Hepatocyte (in vitro differentiated cells): ENCODE results near the gene GOLGA3. TPM values are rescaled to one million over a fixed set of nuclear protein-coding genes. Genes with fewer than 3 reads are reported as not detected.
"Not testable (repeated sequence)": the region's sequence is repeated elsewhere in the genome, so short reads cannot be mapped to it uniquely, and the experiment has no call there.

Experiments
- DNase-seq: peaks from one replicate; pipeline ENCODE4 v3.0.0-alpha.2; 2016; ENCODE audit warnings: low spot score
- H2AFZ ChIP-seq: fragments of 200-600 bp; sonication (generic); 2 replicates; pipeline ENCODE4 v1.6.0; 2016; ENCODE audit warnings: antibody characterized with exemption, mild to moderate bottlenecking
- H3K27ac ChIP-seq: fragments of 200-600 bp; sonication (generic); 2 replicates; pipeline ENCODE4 v1.5.1; 2016; ENCODE audit warnings: mild to moderate bottlenecking
- H3K27me3 ChIP-seq: fragments of 200-600 bp; sonication (generic); 2 replicates; pipeline ENCODE4 v1.6.1; 2016
- H3K36me3 ChIP-seq: fragments of 200-600 bp; sonication (generic); replicated peaks from 2 replicates; pipeline ENCODE4 v1.5.1; 2016; ENCODE audit warnings: low read depth; ENCODE audit not compliant: insufficient read depth
- H3K4me1 ChIP-seq: fragments of 200-600 bp; sonication (generic); 2 replicates; pipeline ENCODE4 v1.5.1; 2016; ENCODE audit warnings: mild to moderate bottlenecking, moderate library complexity; ENCODE audit not compliant: insufficient read depth
- H3K4me2 ChIP-seq: fragments of 200-600 bp; sonication (generic); 2 replicates; pipeline ENCODE4 v1.6.0; 2016
- H3K4me3 ChIP-seq: fragments of 200-600 bp; sonication (generic); 2 replicates; pipeline ENCODE4 v1.5.1; 2016; ENCODE audit warnings: mild to moderate bottlenecking
- H3K79me2 ChIP-seq: fragments of 200-600 bp; sonication (generic); 2 replicates; pipeline ENCODE4 v1.6.0; 2017; ENCODE audit warnings: mild to moderate bottlenecking
- H3K9me2 ChIP-seq: fragments of 200-600 bp; sonication (generic); replicated peaks from 2 replicates; pipeline ENCODE4 v1.6.0; 2017; ENCODE audit warnings: mild to moderate bottlenecking; ENCODE audit not compliant: insufficient read depth
- H3K9me3 ChIP-seq: fragments of 200-600 bp; sonication (generic); 2 replicates; pipeline ENCODE4 v1.5.1; 2016; ENCODE audit warnings: low read depth, mild to moderate bottlenecking
- H4K20me1 ChIP-seq: fragments of 200-600 bp; sonication (generic); 2 replicates; pipeline ENCODE4 v1.6.0; 2016; ENCODE audit warnings: mild to moderate bottlenecking; ENCODE audit not compliant: insufficient read depth, poor library complexity, severe bottlenecking
- CTCF ChIP-seq: fragments of 200-600 bp; sonication (generic); IDR thresholded peaks from 2 replicates; pipeline ENCODE4 v1.5.1; 2016; ENCODE audit warnings: antibody characterized with exemption, mild to moderate bottlenecking; ENCODE audit not compliant: poor library complexity
- EZH2 ChIP-seq: fragments of 200-600 bp; sonication (generic); IDR thresholded peaks from 2 replicates; pipeline ENCODE4 v1.6.1; 2016; ENCODE audit warnings: antibody characterized with exemption, mild to moderate bottlenecking, borderline replicate concordance
- EZH2phosphoT487 ChIP-seq: fragments of 200-600 bp; sonication (generic); IDR thresholded peaks from one replicate; pipeline ENCODE4 v1.6.1; 2018; ENCODE audit warnings: antibody characterized with exemption, mild to moderate bottlenecking, low read depth, moderate library complexity; ENCODE audit not compliant: unreplicated experiment, severe bottlenecking
- WGBS: methylation state at CpG from one replicate; pipeline ENCODE4 v1.1.6; 2016; ENCODE audit warnings: low lambda C conversion rate; ENCODE audit errors: missing lambda C conversion rate; 5-methylcytosine and 5-hydroxymethylcytosine counted together
- polyA plus RNA-seq: library from polyadenylated mRNA; unstranded; fragments of >200 nt; fragmentation: Nextera tagmentation; extraction: Ambion mirVana; gene quantifications from 2 replicates; pipeline ENCODE4 v1.2.1, GENCODE V29; 2016
- total RNA-seq: library from RNA; depleted of rRNA; stranded (reverse); fragments of >200 nt; gene quantifications from 2 replicates; pipeline ENCODE4 v1.2.3, GENCODE V29; 2014

The GOLGA3 gene
- total and polyA plus RNA-seq, 2 experiments from 2014 or later = 26.2 to 67.6 TPM

DNA sequence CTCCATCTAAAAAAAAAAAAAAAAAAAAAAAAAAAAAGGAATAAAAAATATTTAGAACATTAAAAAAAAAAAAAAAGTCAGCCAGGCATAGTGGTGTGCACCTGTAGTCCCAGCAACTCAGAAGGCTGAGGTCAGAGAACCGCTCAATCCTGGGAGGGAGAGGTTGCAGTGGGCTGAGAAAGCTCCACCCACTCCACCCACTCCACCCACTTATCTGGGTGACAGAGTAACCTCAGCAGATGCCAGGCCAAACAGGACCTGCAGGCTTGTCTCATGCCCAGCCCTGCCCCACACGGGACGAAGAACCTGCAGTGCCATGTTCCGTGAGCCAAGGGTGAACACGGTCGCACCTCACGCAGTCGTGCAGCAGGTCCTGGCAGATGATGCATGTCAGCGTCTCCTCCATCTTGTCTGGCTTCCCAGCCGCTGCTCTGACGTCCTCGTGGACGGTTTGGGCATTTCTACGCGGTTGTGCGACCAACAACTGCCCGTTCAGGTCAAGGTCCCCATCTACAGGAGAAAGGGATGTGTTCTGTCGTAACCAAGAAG is 30.1 kb upstream of the GOLGA3 start:
- DNase-seq = no peak
- no peaks in the 10 kb centered on the region for H4K20me1 ChIP-seq
- no peaks in the 10 kb centered on the region for H3K36me3 ChIP-seq
- H3K9me3 ChIP-seq = no peaks in the 10 kb centered on the region
- no peaks in the 10 kb centered on the region for H3K4me1 ChIP-seq
- 97% methylated on average over 18 of the region's 18 CpGs for WGBS
- H3K79me2 ChIP-seq = no peaks in the 10 kb centered on the region
- no peaks in the 10 kb centered on the region for H3K9me2 ChIP-seq
- no peak overlapping the region for H3K4me2 ChIP-seq
- H3K27me3 ChIP-seq = no peaks in the 10 kb centered on the region
- H3K4me3 ChIP-seq = no peak overlapping the region
- H2AFZ ChIP-seq = no peak overlapping the region
- no peak overlapping the region for H3K27ac ChIP-seq
- TF ChIP-seq EZH2 (no peak), EZH2phosphoT487 (no peak), CTCF (no peak)

DNA sequence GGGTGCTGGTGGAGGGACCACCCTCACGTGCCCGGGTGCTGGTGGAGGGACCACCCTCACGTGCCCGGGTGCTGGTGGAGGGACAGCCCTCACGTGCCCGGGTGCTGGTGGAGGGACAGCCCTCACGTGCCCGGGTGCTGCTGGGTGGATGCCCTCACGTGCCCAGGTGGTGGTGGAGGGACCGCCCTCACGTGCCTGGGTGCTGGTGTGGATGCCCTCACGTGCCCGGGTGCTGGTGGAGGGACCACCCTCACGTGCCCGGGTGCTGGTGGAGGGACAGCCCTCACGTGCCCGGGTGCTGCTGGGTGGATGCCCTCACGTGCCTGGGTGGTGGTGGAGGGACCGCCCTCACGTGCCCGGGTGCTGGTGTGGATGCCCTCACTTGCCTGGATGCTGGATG is 28.4 kb upstream of the GOLGA3 start:
- not testable (repeated sequence) for H3K4me2 ChIP-seq, H3K27ac ChIP-seq, DNase-seq, H2AFZ ChIP-seq, H3K9me3 ChIP-seq, H3K79me2 ChIP-seq, H3K27me3 ChIP-seq, H3K9me2 ChIP-seq, H3K36me3 ChIP-seq, H3K4me3 ChIP-seq, H3K4me1 ChIP-seq, H4K20me1 ChIP-seq
- WGBS = 97% methylated on average over 5 of the region's 21 CpGs

- no peak overlapping the region for H2AFZ ChIP-seq
- H3K79me2 ChIP-seq = no peaks in the 10 kb centered on the region
- no peak overlapping the region for H3K27ac ChIP-seq
- H3K4me2 ChIP-seq = no peak overlapping the region
- 94% methylated on average over 17 of the region's 17 CpGs for WGBS
- DNase-seq = no peak
- no peaks in the 10 kb centered on the region for H3K9me3 ChIP-seq
- H3K4me1 ChIP-seq = no peaks in the 10 kb centered on the region
- H4K20me1 ChIP-seq = no peaks in the 10 kb centered on the region
- TF ChIP-seq EZH2phosphoT487 (no peak), CTCF (no peak), EZH2 (no peak)
- no peaks in the 10 kb centered on the region for H3K36me3 ChIP-seq
- no peak overlapping the region for H3K4me3 ChIP-seq
- H3K27me3 ChIP-seq = no peaks in the 10 kb centered on the region
- no peaks in the 10 kb centered on the region for H3K9me2 ChIP-seq
Observed at GRCh38 chr12:132856581-132856980, 27.9 kb upstream of the GOLGA3 start.

- not testable (repeated sequence) for H3K27ac ChIP-seq, H3K4me3 ChIP-seq, H2AFZ ChIP-seq, H3K79me2 ChIP-seq, H3K27me3 ChIP-seq, H3K4me1 ChIP-seq, H3K9me2 ChIP-seq, H3K9me3 ChIP-seq, H3K36me3 ChIP-seq, H4K20me1 ChIP-seq, H3K4me2 ChIP-seq, DNase-seq
- 99% methylated on average over 14 of the region's 14 CpGs for WGBS
Observed at GRCh38 chr12:132855211-132855610, 26.5 kb upstream of the GOLGA3 start.
